ENCODE results near the gene APOBEC3A. TPM values are rescaled to one million over a fixed set of nuclear protein-coding genes. Genes with fewer than 3 reads are reported as not detected.

The APOBEC3A gene
- total RNA-seq (under 1 TPM in 3 of 7 donors, not detected in 4; 0.50 to 0.95 (median 0.64) TPM), polyA plus RNA-seq (1 to 10 TPM in 1 of 2 donors, under 1 TPM in 1; 0.10 to 1.2 TPM)
- long read RNA-seq, donor 1: 0 reads
- long read RNA-seq, donor 2: 0 reads
- long read RNA-seq, donor 3: 0 reads

- TF ChIP-seq POLR2A (IDR thresholded peaks at IDR 0.05): no peak
- no peak for TF ChIP-seq EP300 (IDR thresholded peaks at IDR 0.05)
- TF ChIP-seq CTCF (IDR thresholded peaks at IDR 0.05): no peak
- DNase-seq: no peak
- Histone ChIP-seq H3K4me3 (no peak within 1 kb of the TSS), H3K9me3 (no peaks in the 10 kb centered on the region), H3K27me3 (no peaks in the 10 kb centered on the region), H3K36me3 (no peaks in the 10 kb centered on the region), H3K27ac (no peak within 1 kb of the TSS), H3K4me1 (ENCODE audit: insufficient read depth) (no peaks in the 10 kb centered on the region)
- intact Hi-C loops (cut with DNase I): no loop called here
- WGBS, 3 donors: 78 to 83% (median 79%) methylated on average over 11 of the region's 11 CpGs
These were observed at the start of gene APOBEC3A for GRCh38 chr22:38957046-38957770. APOBEC3A (plus strand) TSS chr22:38957609; CDS start chr22:38957692, 83 bp downstream.

GRCh38 chr22:38907767-38908166 is 49.6 kb upstream of the APOBEC3A start:
- TF ChIP-seq CTCF (IDR thresholded peaks at IDR 0.05) (no peak), POLR2A (IDR thresholded peaks at IDR 0.05) (no peak), EP300 (IDR thresholded peaks at IDR 0.05) (no peak)
- 69 to 77% (median 69%) methylated on average over 2 of the region's 2 CpGs for WGBS, 3 donors
- H3K4me3 ChIP-seq: no peak overlapping the region
- DNase-seq: no peak
- H3K9me3 ChIP-seq: no peaks in the 10 kb centered on the region
- intact Hi-C loops (cut with DNase I): no loop called here
- no peaks in the 10 kb centered on the region for H3K27me3 ChIP-seq
- H3K36me3 ChIP-seq: no peaks in the 10 kb centered on the region
- H3K4me1 ChIP-seq (ENCODE audit: insufficient read depth): no peaks in the 10 kb centered on the region
- no peak overlapping the region for H3K27ac ChIP-seq

GRCh38 chr22:38911434-38911833 is 46.0 kb upstream of the APOBEC3A start:
- WGBS, 3 donors: 30 to 42% (median 41%) methylated on average over 1 of the region's 1 CpG
- Histone ChIP-seq H3K27me3 (no peaks in the 10 kb centered on the region), H3K27ac (no peak overlapping the region), H3K36me3 (no peaks in the 10 kb centered on the region), H3K4me3 (no peak overlapping the region), H3K9me3 (no peaks in the 10 kb centered on the region), H3K4me1 (ENCODE audit: insufficient read depth) (no peaks in the 10 kb centered on the region)
- intact Hi-C loops (cut with DNase I): no loop called here
- TF ChIP-seq CTCF (IDR thresholded peaks at IDR 0.05): no peak
- no peak for TF ChIP-seq POLR2A (IDR thresholded peaks at IDR 0.05)
- TF ChIP-seq EP300 (IDR thresholded peaks at IDR 0.05): no peak
- no peak for DNase-seq

- WGBS, 3 donors: 91 to 94% (median 93%) methylated on average over 1 of the region's 1 CpG
- TF ChIP-seq POLR2A (IDR thresholded peaks at IDR 0.05) (no peak), EP300 (IDR thresholded peaks at IDR 0.05) (no peak), CTCF (IDR thresholded peaks at IDR 0.05) (no peak)
- Histone ChIP-seq H3K9me3 (no peaks in the 10 kb centered on the region), H3K4me1 (ENCODE audit: insufficient read depth) (peaks cover 4% of the 10 kb centered on the region), H3K4me3 (no peak overlapping the region), H3K27me3 (no peaks in the 10 kb centered on the region), H3K36me3 (no peaks in the 10 kb centered on the region), H3K27ac (peak overlapping the region in 1 of 2 donors; percentile 4)
- DNase-seq: no peak
- intact Hi-C loops (cut with DNase I): loop anchor here in 1 of 4 donors (5.0 kb wide), 1 partner anchor 47 kb away; the partner anchor contains the start of gene CBX6
These were observed 37.7 kb upstream of the APOBEC3A start for GRCh38 chr22:38919631-38920190.
